Glutamatergic neuron (in vitro differentiated cells): ENCODE measurements around the gene FAM210B. TPM values are rescaled to one million over a fixed set of nuclear protein-coding genes. Genes with fewer than 3 reads are reported as not detected.
A peak's percentile ranks its signal among the peaks of the same experiment; 100 is the strongest.

Experiments
- DNase-seq: peaks from one replicate; pipeline ENCODE4 v3.0.0; 2022
- H3K27ac Mint-ChIP-seq: one replicate; pipeline ENCODE4 v1.8.0; 2020; ENCODE audit warnings: mild to moderate bottlenecking, mixed read lengths, inconsistent platforms; ENCODE audit not compliant: unreplicated experiment
- H3K27me3 Mint-ChIP-seq: one replicate; pipeline ENCODE4 v1.8.0; 2020; ENCODE audit warnings: mild to moderate bottlenecking, moderate library complexity, mixed read lengths, inconsistent platforms; ENCODE audit not compliant: unreplicated experiment
- H3K36me3 Mint-ChIP-seq: one replicate; pipeline ENCODE4 v1.8.0; 2020; ENCODE audit warnings: mild to moderate bottlenecking, mixed read lengths, inconsistent platforms; ENCODE audit not compliant: unreplicated experiment
- H3K4me1 Mint-ChIP-seq: one replicate; pipeline ENCODE4 v1.8.0; 2020; ENCODE audit warnings: mild to moderate bottlenecking, low read depth, mixed read lengths, inconsistent platforms; ENCODE audit not compliant: unreplicated experiment
- H3K4me3 Mint-ChIP-seq: one replicate; pipeline ENCODE4 v1.8.0; 2020; ENCODE audit warnings: mild to moderate bottlenecking, mixed read lengths, inconsistent platforms; ENCODE audit not compliant: unreplicated experiment
- H3K9me3 Mint-ChIP-seq: one replicate; pipeline ENCODE4 v1.8.0; 2020; ENCODE audit warnings: mild to moderate bottlenecking, moderate library complexity, mixed read lengths, inconsistent platforms; ENCODE audit not compliant: unreplicated experiment
- total RNA-seq: library from RNA; stranded (reverse); fragmentation: NEBNext Ultra II Directional; extraction: Animal tissue kit (Norgen Biotek cat#: 25700); gene quantifications from one replicate; pipeline ENCODE4 v1.2.1, GENCODE V29; 2021; ENCODE audit not compliant: unreplicated experiment
- TF ChIP-seq, protein P1 (sequence below): fragments of 200-600 bp; sonication (generic); IDR thresholded peaks from one replicate; pipeline ENCODE4 v1.5.0; 2021; ENCODE audit not compliant: partially characterized antibody, unreplicated experiment

Gene FAM210B
- total RNA-seq, 1 donor from 2014 or later, result 86.1 TPM

DNA sequence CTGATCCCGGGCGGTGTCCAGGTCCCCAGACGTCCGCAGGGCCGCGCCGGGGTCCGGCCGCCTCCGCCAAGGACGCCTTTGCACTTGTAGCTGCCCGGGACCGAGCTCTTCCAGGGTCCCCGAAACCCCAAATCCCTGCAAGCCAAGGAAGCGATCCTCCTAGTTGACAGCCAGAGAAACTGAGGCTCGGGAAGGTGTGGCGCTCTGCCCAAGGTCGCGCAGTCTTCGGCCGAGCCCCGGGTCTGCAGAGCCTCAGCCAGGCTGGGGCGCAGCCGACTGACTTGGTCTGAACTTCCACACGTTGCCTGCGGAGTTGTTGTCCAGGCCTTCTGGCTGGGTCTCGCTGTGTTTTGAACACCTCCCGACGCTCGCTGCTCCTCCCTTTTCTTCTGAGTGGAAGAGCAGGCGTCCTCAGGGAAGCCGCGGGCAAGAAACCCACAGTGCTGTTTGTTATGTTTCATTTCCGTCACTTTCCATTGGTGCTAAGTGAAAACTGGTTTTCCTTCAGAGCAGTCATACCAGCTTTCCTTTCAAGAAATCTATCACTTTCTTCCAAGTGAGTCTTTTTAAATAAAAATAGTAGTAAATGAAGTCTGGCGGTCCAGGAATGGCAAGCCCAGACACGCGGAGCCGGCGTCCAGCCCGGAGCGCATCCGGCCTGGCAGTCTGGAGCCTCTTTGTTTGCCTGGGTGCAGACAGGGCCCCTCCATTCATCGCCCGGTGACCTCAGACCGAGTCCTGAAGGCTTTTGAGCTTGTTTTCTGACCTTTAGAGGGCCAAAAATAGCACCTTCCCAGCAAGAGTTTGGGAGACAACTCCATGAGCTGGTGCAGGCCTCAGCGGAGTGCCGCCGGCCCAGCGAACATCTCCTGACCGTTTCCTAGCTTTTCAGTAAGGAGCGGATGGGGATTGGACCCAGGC, 698 bp downstream of the FAM210B start:
- peaks cover 18% of the 10 kb centered on the region for H3K4me1 Mint-ChIP-seq
- peaks cover 9% of the 10 kb centered on the region for H3K27me3 Mint-ChIP-seq
- DNase-seq, result peak; percentile 50
- TF ChIP-seq, protein P1, sequence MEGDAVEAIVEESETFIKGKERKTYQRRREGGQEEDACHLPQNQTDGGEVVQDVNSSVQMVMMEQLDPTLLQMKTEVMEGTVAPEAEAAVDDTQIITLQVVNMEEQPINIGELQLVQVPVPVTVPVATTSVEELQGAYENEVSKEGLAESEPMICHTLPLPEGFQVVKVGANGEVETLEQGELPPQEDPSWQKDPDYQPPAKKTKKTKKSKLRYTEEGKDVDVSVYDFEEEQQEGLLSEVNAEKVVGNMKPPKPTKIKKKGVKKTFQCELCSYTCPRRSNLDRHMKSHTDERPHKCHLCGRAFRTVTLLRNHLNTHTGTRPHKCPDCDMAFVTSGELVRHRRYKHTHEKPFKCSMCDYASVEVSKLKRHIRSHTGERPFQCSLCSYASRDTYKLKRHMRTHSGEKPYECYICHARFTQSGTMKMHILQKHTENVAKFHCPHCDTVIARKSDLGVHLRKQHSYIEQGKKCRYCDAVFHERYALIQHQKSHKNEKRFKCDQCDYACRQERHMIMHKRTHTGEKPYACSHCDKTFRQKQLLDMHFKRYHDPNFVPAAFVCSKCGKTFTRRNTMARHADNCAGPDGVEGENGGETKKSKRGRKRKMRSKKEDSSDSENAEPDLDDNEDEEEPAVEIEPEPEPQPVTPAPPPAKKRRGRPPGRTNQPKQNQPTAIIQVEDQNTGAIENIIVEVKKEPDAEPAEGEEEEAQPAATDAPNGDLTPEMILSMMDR, result no peak
- H3K9me3 Mint-ChIP-seq, result peaks cover 3% of the 10 kb centered on the region
- peak overlapping the region; percentile 95 for H3K4me3 Mint-ChIP-seq
- no peaks in the 10 kb centered on the region for H3K36me3 Mint-ChIP-seq
- H3K27ac Mint-ChIP-seq, result peak overlapping the region; percentile 93

DNA sequence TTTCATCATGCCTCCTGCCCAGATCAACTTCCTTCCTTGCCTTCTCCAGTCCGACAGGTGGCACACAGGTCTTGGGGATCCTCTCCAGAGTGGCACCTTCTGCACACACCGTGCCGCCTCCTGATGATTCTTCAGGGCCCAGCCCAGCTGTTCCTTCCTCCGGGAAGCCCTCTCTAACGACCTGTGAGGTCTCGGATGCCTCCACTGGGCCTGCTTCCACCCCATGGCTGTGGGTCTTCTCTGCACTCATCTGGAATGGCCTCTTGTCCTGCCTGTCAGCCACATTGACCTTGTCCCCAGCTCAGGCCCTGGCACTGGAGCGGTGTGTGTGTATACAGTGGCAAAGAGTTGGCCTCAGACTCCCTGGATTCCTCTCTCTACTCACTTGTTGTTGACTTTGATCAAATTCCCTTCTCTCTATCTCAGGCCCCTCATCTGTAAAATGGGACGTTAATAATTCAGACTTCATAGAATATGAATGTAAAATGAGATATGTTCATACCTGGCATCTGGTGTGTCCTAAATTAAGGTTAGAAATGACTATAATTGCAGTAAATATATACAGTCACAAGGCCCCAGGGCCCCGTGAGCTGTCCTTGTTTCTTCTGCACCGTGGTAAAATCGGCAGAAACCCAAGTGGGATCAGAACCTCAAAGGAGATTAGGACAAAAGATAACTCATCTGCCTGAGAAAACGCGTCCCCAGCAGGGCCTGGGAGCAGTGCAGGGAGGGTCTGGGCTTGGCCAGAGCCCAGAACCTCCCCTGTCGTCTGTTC, 1.5 kb downstream of the FAM210B start:
- Mint-ChIP-seq H3K9me3 (peaks cover 3% of the 10 kb centered on the region), H3K36me3 (no peaks in the 10 kb centered on the region), H3K27me3 (peaks cover 9% of the 10 kb centered on the region), H3K4me1 (peaks cover 18% of the 10 kb centered on the region), H3K4me3 (peak overlapping the region; percentile 95), H3K27ac (peak overlapping the region; percentile 93)
- DNase-seq, result no peak
- TF ChIP-seq, protein P1, result no peak

DNA sequence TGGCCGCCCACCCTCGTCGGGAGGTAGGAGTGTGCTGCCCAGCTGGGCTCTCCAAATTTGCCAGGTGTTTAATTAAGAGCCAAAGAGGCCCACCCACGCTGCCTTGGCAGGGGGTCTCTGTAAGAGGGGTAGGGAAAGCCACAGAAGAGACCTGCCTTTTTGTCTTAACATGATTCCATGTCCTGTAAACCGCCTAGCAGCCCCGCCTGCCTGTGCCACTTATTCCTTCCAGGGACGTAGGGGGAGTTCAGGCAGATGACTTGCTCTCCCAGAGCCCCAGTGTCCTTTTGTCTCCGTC, 2.1 kb downstream of the FAM210B start:
- Mint-ChIP-seq H3K27me3 (peaks cover 9% of the 10 kb centered on the region), H3K27ac (peak overlapping the region; percentile 93), H3K4me3 (peak overlapping the region; percentile 95), H3K36me3 (no peaks in the 10 kb centered on the region), H3K4me1 (peaks cover 18% of the 10 kb centered on the region), H3K9me3 (peaks cover 3% of the 10 kb centered on the region)
- TF ChIP-seq, protein P1, result no peak
- no peak for DNase-seq

DNA sequence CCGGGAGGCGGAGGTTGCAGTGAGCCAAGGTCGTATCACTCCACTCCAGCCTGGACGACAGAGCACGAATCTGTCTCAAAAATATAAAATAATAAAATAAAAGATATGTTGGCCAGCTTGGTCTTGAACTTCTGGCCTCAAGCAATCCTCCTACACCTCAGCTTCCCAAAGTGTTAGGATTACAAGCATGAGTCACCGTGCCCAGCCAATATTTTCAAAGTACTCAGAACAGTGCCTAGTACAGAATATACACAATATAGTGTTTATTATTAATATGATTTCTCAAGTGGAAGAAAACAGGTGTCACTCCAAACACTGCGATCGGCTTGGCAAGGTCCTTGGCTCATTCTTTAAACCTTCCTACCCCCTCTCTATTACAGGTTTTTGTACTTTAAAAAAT, 3.1 kb downstream of the FAM210B start:
- TF ChIP-seq, protein P1, result no peak
- Mint-ChIP-seq H3K36me3 (peaks cover 3% of the 10 kb centered on the region), H3K27me3 (peaks cover 9% of the 10 kb centered on the region), H3K9me3 (peaks cover 3% of the 10 kb centered on the region), H3K4me1 (peaks cover 18% of the 10 kb centered on the region), H3K4me3 (no peak overlapping the region), H3K27ac (no peak overlapping the region)
- no peak for DNase-seq
